ENCODE data around the gene EXPH5. TPM values are rescaled to one million over a fixed set of nuclear protein-coding genes. Genes with fewer than 3 reads are reported as not detected.

Gene EXPH5
- total RNA-seq, 2 donors from 2014 or later = 6.6 to 17.3 TPM

DNA sequence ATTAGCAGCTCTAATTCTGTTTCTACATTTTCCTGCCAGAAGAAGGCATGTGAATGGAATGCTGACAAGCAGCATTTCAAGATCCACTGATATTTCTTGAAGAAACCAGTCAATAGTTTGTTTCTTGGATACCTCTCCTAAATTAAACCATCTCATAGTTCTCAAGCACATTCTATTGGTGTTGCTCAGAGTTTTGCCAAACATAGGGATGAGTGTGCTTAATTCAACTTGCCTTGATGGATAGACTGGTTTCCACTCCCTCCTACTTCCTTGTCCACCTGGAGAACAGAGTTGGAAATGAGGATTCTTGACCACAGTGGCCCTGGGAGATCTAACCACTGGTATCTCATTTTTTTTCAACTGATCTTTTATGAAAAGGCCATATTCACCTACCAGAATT is 41.5 kb upstream of the EXPH5 start:
- intact Hi-C loops (cut with DNase I) = no loop called here
- H3K36me3 ChIP-seq = no peaks in the 10 kb centered on the region
- H3K9me3 ChIP-seq = no peaks in the 10 kb centered on the region
- no peak for DNase-seq (ENCODE audit: low spot score)
- no peak overlapping the region for H3K4me3 ChIP-seq
- H3K4me1 ChIP-seq (replicated peaks) = no peaks in the 10 kb centered on the region
- H3K27me3 ChIP-seq (replicated peaks; ENCODE audit: insufficient read depth) = no peaks in the 10 kb centered on the region
- TF ChIP-seq POLR2A (IDR thresholded peaks at IDR 0.05) (no peak), POLR2AphosphoS5 (IDR thresholded peaks at IDR 0.05) (no peak)
- TF ChIP-seq, protein P1, sequence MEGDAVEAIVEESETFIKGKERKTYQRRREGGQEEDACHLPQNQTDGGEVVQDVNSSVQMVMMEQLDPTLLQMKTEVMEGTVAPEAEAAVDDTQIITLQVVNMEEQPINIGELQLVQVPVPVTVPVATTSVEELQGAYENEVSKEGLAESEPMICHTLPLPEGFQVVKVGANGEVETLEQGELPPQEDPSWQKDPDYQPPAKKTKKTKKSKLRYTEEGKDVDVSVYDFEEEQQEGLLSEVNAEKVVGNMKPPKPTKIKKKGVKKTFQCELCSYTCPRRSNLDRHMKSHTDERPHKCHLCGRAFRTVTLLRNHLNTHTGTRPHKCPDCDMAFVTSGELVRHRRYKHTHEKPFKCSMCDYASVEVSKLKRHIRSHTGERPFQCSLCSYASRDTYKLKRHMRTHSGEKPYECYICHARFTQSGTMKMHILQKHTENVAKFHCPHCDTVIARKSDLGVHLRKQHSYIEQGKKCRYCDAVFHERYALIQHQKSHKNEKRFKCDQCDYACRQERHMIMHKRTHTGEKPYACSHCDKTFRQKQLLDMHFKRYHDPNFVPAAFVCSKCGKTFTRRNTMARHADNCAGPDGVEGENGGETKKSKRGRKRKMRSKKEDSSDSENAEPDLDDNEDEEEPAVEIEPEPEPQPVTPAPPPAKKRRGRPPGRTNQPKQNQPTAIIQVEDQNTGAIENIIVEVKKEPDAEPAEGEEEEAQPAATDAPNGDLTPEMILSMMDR (IDR thresholded peaks at IDR 0.05) = no peak
- no peak overlapping the region for H3K27ac ChIP-seq

DNA sequence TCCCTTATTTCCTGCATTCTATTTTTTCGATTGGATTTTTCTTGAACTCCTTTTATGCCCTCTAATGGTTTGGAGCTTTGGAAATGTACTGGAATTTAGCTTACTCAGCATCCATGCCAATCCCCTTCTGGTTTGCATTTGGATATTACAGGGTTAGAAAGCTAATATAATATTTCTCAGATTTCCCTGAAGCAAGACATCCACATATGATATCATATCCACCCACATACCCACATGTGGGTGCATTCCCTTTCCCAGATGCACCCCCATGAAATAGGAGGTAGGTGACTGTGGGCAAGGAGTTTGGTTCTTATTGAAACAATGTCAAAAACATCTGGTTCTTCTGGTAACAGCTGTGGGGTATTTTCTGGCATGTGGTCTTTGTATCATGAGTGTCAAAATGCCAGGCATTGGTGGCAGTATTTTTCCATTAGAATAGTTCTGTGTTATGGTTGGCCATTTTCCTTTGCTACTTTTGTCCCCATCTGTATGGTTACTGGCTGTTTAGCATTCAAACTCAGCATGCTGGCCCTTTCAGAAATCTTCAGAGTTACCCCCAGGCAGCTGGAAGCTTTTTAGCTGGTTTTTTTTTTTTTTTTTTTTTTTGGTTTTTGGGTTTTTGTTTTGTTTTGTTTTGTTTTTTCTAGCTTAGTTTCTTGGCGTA is 38.6 kb upstream of the EXPH5 start:
- TF ChIP-seq POLR2AphosphoS5 (IDR thresholded peaks at IDR 0.05) (no peak), POLR2A (IDR thresholded peaks at IDR 0.05) (no peak)
- TF ChIP-seq, protein P1 (IDR thresholded peaks at IDR 0.05) = no peak

GRCh38 chr11:108629274-108629673 is 35.7 kb upstream of the EXPH5 start:
- no peaks in the 10 kb centered on the region for H3K27me3 ChIP-seq (replicated peaks; ENCODE audit: insufficient read depth)
- H3K27ac ChIP-seq = no peak overlapping the region
- no peaks in the 10 kb centered on the region for H3K9me3 ChIP-seq
- no peaks in the 10 kb centered on the region for H3K36me3 ChIP-seq
- no peak overlapping the region for H3K4me3 ChIP-seq
- DNase-seq (ENCODE audit: low spot score) = no peak
- intact Hi-C loops (cut with DNase I) = no loop called here
- H3K4me1 ChIP-seq (replicated peaks) = no peaks in the 10 kb centered on the region
- TF ChIP-seq POLR2AphosphoS5 (IDR thresholded peaks at IDR 0.05) (no peak), POLR2A (IDR thresholded peaks at IDR 0.05) (no peak)
- TF ChIP-seq, protein P1 (IDR thresholded peaks at IDR 0.05) = no peak
- WGBS = 67% methylated on average over 2 of the region's 3 CpGs

More for the DNA sequence above, 38.6 kb upstream of the EXPH5 start:
- WGBS = 70% methylated on average over 2 of the region's 2 CpGs
- no peak for DNase-seq (ENCODE audit: low spot score)
- no peak overlapping the region for H3K27ac ChIP-seq
- H3K4me3 ChIP-seq = no peak overlapping the region
- no peaks in the 10 kb centered on the region for H3K36me3 ChIP-seq
- intact Hi-C loops (cut with DNase I) = no loop called here
- H3K4me1 ChIP-seq (replicated peaks) = no peaks in the 10 kb centered on the region
- no peaks in the 10 kb centered on the region for H3K27me3 ChIP-seq (replicated peaks; ENCODE audit: insufficient read depth)
- no peaks in the 10 kb centered on the region for H3K9me3 ChIP-seq

- Histone ChIP-seq H3K27me3 (replicated peaks; ENCODE audit: insufficient read depth) (no peaks in the 10 kb centered on the region), H3K27ac (no peak overlapping the region), H3K9me3 (no peaks in the 10 kb centered on the region), H3K4me3 (no peak overlapping the region), H3K4me1 (replicated peaks) (no peaks in the 10 kb centered on the region), H3K36me3 (no peaks in the 10 kb centered on the region)
- no peak for DNase-seq (ENCODE audit: low spot score)
- intact Hi-C loops (cut with DNase I) = no loop called here
- no peak for TF ChIP-seq POLR2AphosphoS5 (IDR thresholded peaks at IDR 0.05)
- no peak for TF ChIP-seq POLR2A (IDR thresholded peaks at IDR 0.05)
- TF ChIP-seq, protein P1 (IDR thresholded peaks at IDR 0.05) = no peak
- WGBS = 87% methylated on average over 2 of the region's 2 CpGs
Observed at GRCh38 chr11:108628812-108629211, 35.2 kb upstream of the EXPH5 start.

DNA sequence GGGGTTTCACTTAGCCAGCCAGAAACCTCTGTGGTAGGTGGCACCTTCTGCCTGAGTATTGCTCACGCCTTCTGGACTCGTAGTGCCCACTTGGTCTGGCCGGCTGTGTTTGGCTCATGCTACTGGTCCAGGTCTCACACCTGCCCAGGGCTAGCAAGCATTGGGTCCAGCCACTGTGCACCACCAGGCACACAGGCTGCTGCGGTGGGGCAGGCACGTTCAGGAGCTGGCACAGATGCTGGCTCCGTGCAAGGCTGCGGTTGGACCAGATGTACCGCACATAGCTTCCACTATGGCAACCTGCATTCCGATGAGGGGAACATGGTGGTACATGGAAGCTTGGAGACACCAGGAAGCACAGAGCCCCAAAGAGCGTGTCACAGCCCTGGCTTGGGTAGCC is 34.8 kb upstream of the EXPH5 start:
- intact Hi-C loops (cut with DNase I) = no loop called here
- no peaks in the 10 kb centered on the region for H3K9me3 ChIP-seq
- TF ChIP-seq POLR2A (IDR thresholded peaks at IDR 0.05) (no peak), POLR2AphosphoS5 (IDR thresholded peaks at IDR 0.05) (no peak)
- TF ChIP-seq, protein P1 (IDR thresholded peaks at IDR 0.05) = no peak
- 95% methylated on average over 10 of the region's 10 CpGs for WGBS
- H3K36me3 ChIP-seq = no peaks in the 10 kb centered on the region
- H3K4me3 ChIP-seq = no peak overlapping the region
- no peaks in the 10 kb centered on the region for H3K4me1 ChIP-seq (replicated peaks)
- no peaks in the 10 kb centered on the region for H3K27me3 ChIP-seq (replicated peaks; ENCODE audit: insufficient read depth)
- no peak overlapping the region for H3K27ac ChIP-seq
- no peak for DNase-seq (ENCODE audit: low spot score)

Data from prostate gland (tissue), 2 donors.